HFF-Myc (cell line): ENCODE data around the gene TBXAS1.

ENCODE experiments used
- DNase-seq: peaks from one replicate; pipeline ENCODE4 v3.0.0-alpha.2; 2011; ENCODE audit warnings: low read depth; ENCODE audit errors: extremely low read depth
- H3K4me3 ChIP-seq: replicated peaks from 2 replicates; pipeline ENCODE4 v1.5.1; 2011; ENCODE audit warnings: low read depth, mild to moderate bottlenecking, control low read depth, low read length
- TF ChIP-seq, protein P1 (sequence below): IDR thresholded peaks from 2 replicates; pipeline ENCODE4 v1.5.1; 2012; ENCODE audit warnings: mild to moderate bottlenecking, low read depth, low read length, control low read depth; ENCODE audit errors: missing control alignments

TBXAS1 gene

DNA sequence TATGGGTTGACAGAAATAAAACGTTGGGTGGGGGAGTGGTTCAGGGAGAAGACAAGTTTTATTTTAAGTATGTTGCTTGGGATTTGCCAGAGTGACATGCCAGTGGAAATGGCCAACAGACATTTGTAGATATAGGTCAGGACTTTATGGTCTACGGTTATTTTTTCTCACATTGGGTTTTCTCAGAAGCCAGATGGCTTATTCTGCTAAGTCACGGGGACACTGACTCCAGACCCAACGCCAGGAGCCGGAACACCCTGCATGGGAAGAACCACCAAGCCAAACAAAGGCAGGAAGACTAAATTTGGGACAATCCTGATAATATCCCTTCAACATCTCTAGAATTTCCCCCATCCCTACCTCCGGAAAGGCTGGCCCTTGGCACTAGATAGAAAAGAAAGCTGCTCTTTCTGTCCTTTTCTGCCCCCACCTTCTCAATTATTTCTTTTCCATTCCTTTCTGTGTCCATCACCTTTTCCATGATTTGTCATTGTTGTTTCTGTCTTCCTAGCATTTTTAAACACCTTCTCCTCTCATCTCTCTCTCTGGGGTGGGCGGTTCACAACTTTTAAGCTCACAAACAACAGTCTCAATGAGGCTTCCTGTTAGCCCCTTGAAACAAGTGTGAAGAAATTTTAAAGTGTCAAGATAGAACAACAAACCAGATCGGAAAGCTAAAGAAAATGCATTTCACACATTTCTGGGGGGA lies 44.7 kb downstream of the TBXAS1 start:
- no peak for DNase-seq
- TF ChIP-seq, protein P1, sequence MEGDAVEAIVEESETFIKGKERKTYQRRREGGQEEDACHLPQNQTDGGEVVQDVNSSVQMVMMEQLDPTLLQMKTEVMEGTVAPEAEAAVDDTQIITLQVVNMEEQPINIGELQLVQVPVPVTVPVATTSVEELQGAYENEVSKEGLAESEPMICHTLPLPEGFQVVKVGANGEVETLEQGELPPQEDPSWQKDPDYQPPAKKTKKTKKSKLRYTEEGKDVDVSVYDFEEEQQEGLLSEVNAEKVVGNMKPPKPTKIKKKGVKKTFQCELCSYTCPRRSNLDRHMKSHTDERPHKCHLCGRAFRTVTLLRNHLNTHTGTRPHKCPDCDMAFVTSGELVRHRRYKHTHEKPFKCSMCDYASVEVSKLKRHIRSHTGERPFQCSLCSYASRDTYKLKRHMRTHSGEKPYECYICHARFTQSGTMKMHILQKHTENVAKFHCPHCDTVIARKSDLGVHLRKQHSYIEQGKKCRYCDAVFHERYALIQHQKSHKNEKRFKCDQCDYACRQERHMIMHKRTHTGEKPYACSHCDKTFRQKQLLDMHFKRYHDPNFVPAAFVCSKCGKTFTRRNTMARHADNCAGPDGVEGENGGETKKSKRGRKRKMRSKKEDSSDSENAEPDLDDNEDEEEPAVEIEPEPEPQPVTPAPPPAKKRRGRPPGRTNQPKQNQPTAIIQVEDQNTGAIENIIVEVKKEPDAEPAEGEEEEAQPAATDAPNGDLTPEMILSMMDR: no peak

DNA sequence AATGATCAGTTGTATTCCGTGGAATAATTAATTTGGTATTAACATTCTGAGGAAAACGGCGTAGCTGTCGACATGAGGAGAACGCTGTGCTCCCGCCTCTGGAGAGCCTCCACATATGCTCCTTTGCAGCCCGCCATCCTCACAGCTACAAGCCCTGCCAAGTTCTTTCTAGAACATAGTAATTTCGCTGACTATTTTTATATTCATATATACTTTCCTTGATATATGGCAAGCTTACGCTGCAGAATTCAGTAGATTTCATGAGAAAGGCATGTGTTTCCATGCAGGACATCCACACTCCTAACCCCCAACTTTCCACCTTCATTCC lies 45.2 kb downstream of the TBXAS1 start:
- TF ChIP-seq, protein P1: no peak
- no peak for DNase-seq
- H3K4me3 ChIP-seq: no peak overlapping the region

More for the DNA sequence above, 44.7 kb downstream of the TBXAS1 start:
- no peak overlapping the region for H3K4me3 ChIP-seq

DNA sequence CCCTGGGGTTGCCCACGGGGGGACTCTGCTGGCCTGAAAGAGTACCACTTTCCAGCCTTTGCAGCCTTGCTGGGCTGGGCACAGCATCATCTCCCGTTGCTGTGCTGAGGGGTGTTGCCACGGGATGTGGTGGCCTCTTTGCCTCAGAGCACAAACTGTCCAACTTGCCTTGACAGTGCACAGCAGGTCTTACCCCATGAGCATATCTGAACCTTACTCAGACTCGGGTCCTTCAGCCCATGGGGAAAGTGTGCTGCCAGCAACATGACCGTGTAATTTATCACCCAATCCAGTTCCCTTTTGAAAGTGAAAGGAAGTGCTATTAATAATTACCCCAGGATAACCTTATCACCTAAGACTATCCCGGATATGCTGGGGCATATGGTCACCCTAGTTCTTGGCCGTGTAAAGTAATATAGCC lies 46.8 kb downstream of the TBXAS1 start:
- H3K4me3 ChIP-seq: no peak overlapping the region
- TF ChIP-seq, protein P1: no peak
- DNase-seq: no peak

DNA sequence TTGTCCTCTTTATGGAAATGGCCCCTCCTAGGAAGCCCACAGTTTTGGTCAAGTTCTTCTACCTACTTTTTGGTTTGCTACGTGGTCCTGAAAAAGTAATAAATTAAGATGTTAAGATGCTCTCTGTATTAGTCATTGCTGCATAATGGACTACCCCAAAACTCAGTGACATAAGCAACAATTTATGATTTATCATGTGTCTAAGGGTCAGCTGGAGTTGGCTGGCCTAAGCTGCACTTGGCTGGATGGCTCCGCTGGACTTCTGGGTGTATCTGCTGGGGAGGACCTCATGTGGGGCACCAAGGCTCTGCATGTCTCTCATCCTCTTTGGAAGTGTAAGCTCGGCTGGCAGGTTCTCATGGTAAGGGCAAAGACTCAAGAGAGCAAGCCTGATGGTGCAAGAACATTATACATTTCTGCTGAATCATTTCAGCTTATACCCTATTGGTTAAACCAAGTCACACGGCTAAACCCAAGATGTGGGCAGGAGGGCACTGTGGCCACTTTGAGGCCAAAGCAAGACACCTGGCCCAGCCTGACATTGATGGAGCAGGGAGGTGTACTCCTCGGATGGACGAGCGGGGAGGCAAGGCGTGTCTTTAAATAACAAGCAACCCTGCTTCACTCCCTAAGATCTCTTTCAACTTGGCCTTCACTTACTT lies 47.7 kb downstream of the TBXAS1 start:
- TF ChIP-seq, protein P1: no peak
- H3K4me3 ChIP-seq: no peak overlapping the region
- DNase-seq: no peak

DNA sequence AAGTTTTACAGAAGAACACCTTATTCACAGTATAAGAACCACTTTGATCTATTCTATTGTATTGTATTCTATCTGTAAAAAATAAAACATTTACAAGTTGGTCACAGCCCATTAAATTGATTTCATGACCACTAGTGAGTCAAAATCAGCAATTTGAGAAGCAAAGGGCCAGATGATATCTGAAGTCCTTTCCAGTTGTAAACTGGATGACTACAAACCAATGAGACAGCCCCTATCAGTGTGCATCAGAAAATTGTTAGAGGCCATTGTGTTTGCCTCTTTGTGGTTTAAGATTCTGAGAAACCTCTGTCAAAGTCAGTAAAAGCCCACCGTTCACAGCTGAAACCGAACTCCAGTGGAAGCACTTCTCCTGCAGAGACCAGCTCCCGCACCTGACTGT lies 54.8 kb downstream of the TBXAS1 start:
- no peak overlapping the region for H3K4me3 ChIP-seq
- no peak for DNase-seq
- TF ChIP-seq, protein P1: no peak

DNA sequence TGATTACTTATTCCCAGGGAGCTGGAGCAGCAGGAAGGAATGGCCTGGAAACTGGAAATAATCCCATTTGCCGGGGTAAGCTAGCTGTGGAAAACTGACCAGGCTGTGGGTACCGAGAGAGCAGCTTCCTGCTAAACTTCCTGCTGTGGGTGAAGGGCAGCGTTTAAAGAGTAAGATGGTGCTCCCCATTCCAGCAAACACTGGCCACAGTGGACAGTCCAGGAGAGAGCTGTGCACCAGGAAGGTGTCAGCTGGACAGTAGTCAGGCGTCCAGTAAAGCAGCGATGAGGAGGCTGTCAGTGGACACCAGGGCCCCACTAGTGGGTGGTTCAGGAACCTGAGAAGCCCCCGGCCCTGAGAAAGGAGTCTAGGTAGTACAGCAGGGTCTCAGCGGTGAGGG lies 55.4 kb downstream of the TBXAS1 start:
- TF ChIP-seq, protein P1: no peak
- no peak overlapping the region for H3K4me3 ChIP-seq

More for the DNA sequence above, 55.4 kb downstream of the TBXAS1 start:
- DNase-seq: no peak
